ENCODE measurements around the gene PARD3B.

- TF ChIP-seq GATA2 (IDR thresholded peaks at IDR 0.05; ENCODE audit: low read depth, low read length), result no peak
- no peak for TF ChIP-seq GATA3 (IDR thresholded peaks at IDR 0.05; ENCODE audit: low read depth, low read length)
Measured at GRCh38 chr2:205593891-205594290, 1048.6 kb downstream of the PARD3B start.

Measured in SH-SY5Y (cell line).